ENCODE data around the gene CNGA3.
"Not testable (repeated sequence)": the region's sequence is repeated elsewhere in the genome, so short reads cannot be mapped to it uniquely, and the experiment has no call there.

The CNGA3 gene

DNA sequence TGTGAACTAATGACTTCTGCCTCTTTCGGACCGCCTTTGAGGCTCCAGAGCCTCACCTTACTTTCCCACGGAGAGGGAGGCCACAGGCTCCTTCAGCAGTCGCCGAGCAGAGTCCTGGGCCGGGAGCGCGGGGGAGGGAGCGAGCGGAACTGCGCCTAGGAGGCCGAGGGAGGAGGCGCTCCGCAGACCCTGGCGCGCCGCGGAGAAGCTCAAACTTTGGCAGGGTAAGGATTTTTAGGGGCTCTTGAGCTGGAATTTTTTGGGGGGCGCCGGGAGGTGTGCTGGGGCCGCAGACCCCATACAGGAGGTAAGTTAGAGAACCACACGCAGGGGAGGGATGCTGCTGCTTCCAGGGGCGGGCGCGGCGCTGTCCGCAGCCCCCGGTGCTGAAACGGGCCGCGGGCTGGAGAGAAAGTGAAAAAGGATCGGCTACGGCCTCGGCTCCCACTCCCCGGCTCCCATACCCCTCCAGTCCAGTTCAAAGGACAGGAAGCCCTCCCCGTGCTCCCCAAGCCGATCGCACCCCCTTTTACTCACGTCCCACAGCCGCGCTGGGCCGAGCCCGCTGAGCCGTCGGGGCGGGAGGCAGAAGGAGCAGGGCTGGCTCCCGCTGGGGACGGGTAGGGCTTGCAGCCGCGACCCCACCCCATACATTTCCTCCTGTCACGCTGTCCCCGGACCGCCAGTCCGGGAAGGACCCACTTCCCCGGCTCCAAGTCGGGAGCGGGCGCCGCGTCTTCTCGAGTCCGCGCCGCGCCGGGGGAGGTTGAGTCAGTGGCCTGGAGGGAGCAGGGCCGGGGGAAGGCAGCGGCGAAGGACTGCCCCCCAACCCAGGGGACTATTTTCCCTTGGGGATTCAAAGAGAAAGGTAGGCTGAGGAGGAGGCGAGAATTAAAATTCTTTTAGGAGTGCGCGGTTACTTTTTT lies at the start of gene CNGA3:
TSS of gene CNGA3 (plus strand) at position 146 of the 926 bp plus-strand sequence. CDS start 23,520 bp downstream, outside the sequence.
- DNase-seq (ENCODE audit: low read depth, low spot score), result no peak

DNA sequence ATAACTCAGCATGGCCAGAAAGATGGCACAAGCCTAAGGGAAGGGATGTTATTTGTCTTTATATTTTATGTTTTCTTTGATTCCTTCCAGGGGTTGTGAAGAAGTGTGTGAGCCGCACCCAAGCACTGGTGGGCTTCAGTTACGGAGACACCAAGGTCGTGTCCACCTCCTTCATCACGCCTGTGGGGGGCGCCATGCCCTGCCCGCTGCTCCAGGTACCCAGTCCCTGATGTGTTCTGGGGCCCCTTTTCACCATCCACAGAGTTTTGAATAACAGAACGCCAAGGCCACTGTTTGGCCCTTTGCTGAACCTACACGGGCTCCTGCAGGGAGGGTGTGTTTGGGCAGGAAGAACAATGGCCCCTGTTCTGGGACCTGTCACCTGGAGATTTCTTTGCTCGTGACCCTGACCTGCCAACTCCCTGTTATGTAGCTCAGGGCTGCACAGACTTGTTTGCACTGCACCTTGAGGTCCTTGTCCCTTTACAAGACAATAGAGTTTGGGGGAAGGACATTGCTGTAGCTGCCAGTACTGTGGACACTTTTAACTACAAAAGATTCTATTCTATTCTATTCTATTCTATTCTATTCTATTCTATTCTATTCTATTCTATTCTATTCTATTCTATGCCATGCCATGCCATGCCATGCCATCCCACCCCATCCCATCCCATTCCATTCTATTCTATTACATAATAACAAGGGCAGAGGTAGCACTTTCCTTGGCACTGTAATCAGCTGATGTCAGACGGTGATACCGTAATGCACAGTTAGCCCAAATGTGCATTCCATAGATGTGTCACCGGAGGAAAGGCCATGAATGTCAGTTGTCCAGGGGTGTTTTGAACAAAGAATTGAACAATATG lies 48.2 kb upstream of the CNGA3 start:
- DNase-seq (ENCODE audit: low read depth, low spot score), result no peak

DNA sequence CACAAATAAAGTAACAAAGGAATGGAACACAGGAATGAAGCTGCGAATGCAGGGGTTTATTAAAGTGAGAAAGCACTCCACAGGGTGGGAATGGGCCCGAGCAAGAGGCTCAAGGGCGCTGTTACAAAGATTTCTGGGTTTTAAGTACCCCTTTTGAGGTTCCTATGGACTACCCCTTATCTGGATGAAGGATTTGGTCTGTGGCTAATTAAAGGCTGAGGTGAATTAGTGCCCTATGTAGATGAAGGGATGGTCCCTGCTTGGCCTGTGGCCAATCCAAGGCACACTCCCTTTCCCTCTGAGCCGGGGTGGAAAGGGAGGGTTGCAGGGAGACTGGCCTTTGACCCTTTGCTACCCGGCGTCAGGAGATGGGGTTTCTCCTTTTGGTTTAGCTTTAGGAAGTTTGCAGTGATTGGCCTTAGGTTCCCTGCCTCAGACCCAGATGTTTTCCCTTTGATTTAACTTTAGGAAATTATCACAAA lies 47.5 kb upstream of the CNGA3 start:
- no peak for DNase-seq (ENCODE audit: low read depth, low spot score)

DNA sequence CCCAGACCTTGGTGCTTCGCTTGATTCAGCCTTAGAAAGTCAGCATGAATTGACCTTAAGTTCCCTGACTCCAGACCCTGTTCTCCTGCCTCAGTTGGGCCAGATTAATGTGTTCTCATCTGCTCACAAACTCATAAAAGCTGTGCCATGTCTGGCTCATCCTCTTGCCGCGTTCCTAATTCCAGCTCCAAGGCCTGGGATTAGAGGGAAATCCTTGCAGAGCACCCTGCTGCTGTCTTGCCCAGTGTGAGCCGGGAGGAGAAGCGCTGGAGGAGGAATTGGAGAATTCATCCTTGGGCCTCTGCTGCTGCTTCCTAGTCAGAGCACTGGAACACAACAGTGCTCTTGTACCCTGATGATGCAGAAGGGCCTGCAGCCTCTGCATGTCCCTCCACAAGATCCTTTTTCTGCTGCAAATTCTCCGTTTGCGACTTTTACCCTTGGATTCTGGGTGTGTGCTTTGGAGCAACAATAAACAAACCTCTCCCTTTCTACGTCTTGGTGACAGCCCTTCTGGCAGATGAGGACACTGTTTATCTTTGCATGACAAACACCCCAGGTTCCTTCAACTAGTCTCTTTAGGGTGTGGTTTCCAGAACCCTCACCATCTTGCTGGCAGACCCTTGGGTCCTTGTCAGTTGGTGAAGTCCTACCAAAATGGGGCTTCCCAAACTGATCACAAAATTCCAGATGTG lies 46.9 kb upstream of the CNGA3 start:
- no peak for DNase-seq (ENCODE audit: low read depth, low spot score)

DNA sequence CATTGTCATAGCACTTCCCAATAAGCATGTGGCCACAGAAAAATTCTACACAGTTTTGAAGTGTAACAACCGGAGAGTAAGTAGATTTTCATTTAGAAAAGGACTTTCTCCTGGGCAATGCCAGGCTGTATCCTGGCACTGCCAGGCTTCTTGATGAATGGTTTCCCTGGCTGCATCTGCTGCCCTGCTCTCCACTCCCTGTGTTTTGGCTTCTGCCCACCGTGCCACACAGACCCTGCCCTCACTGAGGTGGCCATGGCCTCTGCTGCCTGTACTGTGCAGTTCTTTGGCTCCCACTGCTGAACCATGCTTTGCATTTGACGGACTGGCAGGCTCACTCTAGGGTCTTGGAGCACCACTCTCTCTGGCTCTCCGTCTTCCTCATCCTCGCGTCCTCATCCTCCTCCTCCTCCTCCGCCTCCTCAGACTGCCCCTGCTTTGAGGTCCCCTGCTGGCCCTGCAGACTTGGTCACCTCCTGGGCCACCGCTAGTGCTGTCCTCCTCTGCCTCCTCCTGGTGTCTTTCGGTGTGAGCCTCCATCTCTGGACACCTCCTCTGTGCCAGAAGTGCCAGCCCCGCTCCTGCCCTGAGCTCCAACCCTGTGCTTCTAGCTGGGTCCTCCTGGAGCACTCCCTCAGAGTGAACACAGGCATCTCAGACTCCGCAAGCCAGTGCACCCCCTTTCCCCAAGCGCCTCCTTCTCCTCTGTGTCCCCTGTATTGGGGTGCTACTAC lies 45.9 kb upstream of the CNGA3 start:
- DNase-seq (ENCODE audit: low read depth, low spot score), result no peak

DNA sequence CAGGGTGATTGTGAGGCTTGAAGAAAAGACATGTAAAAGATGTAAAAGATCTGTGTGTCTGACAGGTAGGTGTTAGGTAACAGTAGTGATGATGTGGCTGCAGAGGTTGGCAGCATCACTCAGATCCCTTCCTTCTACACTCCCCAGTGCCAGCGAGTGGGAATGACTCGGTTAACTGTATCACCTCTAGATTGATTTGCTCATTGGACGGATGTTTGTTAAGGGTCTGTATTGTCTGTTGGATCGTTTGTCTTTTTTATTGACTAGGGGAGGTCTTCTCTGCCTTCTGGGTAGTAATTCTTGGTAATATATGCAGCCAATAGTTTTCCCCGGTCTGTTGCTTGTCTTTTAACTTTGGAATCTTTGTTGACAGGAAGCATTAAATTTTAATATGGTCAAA lies 44.8 kb upstream of the CNGA3 start:
- no peak for DNase-seq (ENCODE audit: low read depth, low spot score)

DNA sequence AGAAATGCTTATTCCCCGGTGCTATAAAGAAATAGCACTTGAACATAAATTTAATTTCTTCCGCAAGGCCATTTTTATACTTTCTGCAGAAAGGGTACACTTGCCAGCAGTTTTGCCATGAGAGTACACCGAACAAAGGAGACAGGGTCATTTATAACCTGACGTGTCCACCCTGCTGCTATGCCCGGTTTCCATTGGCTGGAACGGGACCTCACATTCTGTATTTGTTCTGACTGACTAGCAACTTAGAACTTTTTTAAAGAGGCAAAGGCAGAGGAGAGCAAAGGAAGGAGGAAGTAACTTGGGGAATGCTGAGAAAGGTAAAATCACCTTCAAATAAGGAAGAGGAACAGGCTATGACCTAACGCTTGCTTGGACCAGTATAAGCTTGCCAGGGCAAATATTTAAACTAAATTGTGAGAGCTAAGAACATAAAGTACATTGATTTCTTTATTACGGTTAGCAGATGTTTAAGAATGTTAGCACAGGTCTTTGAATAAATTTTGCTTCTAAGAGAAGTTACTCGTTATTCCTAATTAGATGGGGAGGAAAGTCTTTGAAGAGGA lies 39.0 kb upstream of the CNGA3 start:
- DNase-seq (ENCODE audit: low read depth, low spot score), result not testable (repeated sequence)

DNA sequence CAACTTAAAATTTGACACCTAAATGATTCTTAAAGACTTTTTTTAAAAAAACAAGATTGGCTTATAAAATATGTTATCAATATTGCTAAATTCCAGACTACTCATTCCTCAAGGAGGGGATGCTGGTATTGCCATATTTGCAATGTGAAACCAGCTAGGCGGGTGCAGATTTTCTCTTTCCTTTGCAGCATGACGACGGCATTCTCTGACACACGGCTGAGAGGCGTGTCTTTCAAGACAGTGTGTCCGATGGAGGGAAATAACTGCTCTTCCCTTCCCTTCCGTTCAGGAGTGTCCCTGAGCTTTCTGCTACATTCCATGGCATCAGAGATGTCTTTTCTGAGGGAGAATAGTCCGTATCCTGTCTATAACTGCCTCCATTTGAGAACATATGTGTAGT lies 38.2 kb upstream of the CNGA3 start:
- no peak for DNase-seq (ENCODE audit: low read depth, low spot score)

DNA sequence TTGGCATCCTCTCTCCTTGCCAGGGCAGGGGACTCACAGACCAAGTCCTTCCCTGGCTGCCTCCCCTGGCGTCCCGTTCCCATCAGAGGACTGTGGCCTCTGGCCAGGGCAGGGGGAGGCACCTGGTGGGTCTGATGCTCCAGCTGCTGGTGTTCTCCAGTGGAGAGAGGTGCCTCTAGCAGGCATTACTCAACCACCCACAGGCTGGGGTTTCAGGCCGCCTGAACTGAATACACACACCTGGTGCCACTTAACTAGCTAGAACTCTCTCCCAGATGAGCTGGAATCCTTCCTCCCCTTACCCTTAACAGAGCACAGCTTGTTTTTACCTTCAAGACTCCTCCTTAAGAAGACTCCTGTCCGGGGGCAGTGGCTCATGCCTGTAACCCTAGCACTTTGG lies 37.7 kb upstream of the CNGA3 start:
- DNase-seq (ENCODE audit: low read depth, low spot score), result no peak

DNA sequence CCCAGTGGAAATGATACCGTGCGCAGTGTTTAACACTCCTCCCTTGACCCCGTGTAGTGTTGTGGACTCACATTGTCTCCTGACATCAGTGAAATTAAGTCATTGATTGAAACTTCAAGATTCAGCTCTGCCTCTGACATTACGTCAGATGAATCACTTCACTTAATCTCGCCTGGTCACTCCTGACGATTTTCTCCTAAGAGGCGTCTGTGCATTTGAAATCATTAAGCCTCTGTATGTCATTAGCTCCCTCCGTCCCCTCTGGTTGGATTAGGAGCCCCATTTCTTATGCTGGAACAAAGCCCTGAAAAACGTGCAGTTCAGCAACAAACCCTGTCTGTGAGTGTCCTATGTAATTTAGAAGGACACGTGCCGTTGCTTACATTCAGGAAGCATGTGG lies 36.7 kb upstream of the CNGA3 start:
- no peak for DNase-seq (ENCODE audit: low read depth, low spot score)

DNA sequence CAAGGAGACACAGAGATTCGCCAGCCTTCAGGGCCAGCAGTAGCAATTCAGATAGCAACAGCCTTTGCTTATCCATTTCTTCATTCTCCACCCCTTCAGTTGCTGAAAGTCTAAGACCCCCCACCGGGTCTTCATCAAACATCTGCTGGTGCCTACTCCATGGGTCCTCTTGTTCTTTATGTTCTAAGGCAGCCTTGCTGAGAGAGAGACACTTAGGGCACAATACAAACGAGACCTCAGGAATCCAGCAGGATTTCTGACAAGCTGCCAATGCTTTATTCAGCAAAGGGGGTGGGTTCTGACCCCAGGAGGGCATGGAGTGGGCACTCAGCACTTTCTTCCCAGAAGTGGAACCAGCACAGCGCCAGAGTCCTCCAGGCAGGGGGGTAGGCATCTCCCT lies 36.2 kb upstream of the CNGA3 start:
- no peak for DNase-seq (ENCODE audit: low read depth, low spot score)

DNA sequence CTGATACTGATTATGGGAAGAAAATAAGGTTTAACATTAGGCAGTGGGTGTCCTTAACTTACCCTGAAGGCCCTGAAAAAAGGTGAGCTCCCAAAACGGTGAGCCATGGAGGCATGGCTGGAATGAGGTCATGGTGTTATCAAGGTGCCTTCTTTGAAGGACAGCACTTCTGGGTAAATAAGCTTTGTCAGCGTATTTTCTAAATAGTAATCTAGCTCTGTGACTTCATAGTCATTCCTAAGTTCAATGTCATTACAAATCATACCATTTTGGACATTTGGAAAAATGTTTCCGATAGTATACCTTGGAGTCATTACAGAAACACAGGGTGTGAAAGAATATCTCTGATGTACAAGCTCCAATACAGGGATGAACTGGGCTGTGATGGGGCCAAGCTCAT lies 35.2 kb upstream of the CNGA3 start:
- no peak for DNase-seq (ENCODE audit: low read depth, low spot score)

DNA sequence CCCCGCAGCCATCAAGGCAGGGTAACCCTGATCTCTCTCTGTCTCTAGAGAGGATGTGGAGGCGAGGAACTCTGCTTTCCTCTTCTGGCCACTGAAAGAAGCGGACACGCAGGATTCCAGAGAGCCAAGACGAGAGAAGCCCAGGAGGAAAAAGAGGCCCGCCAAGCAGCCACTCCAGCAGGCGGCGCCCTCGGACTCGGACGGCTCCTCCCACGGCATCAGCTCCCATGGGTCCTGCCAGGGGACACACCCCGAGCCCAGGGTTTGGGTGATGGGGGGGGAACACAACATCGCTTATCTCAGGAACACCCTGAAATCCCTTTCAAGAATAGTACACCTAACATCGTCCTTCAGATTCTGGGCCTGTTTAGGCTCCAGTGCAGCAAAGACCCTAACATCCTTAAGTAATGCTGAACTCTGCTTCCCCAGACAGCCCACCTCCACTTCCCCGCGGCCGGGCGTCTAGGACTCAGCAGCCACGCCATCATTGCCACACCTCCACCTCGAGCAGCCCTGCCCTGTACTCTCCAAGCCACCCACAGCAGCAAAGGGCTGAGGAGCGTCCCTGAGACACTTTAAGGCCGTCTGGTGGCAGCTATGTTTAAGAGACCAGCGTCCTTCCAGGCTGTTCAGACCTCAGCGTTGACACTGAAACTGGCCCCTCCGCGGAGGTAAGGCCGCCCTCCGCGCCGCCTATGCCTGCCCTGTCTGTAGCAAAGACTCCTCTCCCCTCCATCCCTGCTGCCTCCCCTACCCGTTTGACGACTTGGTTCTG lies 34.3 kb upstream of the CNGA3 start:
- DNase-seq (ENCODE audit: low read depth, low spot score), result no peak

DNA sequence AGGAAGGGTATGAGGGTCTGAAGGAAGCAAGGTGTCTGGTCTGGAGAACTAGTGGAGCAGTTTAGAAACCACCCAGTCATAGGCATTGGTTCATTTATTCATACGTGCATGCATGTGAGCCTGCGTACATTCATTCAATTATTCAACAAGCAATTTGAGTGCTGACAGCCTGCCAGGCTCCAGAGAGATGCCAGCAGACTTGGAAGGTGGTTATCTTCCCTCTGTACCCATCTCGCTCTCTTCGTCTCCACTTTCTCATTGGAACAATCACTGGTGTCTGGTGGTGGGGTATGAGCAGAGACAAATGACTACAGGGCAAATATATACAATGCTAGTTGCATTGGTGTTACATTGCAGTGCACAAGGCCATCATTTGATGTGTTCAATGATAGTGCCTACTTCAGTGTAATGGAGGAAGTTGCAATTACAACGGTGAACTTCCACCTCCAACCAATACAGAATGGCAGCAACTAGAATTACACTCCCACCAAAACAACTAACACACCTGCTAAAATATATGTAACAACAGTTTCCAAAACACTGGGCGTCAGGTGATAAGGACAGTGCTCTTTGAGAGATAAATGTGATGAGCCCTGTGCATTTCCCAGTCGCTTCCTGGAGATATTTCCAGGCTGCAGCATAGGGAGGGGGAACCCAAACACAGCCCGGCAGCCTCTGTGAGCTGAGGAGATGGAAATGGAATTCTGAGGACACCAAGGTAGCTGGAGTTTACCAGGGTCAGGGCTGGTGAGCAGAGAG lies 32.6 kb upstream of the CNGA3 start:
- DNase-seq (ENCODE audit: low read depth, low spot score), result no peak

DNA sequence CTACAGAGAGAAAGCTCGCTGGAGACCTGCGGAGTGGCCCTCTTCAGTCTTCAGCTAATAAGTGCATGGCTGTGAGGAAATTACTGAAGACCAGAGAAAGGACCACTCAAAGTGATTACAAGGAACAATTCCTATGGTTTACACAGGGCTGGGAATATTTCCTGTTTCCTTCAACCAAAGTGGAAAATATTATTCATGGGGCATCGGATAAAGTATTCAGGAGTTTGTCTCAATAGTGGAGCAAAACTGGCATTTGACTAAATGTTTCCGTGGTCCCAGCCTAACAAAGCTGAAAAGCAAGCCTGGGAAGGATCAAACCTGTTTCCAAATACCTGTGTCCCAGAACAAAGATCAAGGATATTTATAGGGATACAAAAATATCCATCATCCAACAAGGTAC lies 32.0 kb upstream of the CNGA3 start:
- no peak for DNase-seq (ENCODE audit: low read depth, low spot score)

DNA sequence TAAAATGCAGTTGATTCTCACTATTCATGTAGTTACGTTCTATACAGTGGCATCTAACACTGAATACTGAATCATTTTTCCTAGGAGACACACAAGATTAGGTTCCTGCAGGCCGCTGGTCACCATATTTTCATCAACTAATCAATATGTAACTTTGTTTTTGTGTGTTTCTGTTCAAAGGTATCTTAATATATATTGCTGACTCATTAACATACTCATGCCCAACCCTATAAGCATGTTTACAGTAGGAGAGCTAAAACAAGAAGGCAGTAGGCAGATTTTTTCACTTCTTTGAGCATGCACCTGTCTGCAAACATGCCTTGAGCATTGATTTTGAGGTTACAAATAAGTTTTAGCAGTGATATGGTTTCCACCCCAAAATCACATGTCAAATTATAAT lies 30.3 kb upstream of the CNGA3 start:
- no peak for DNase-seq (ENCODE audit: low read depth, low spot score)

DNA sequence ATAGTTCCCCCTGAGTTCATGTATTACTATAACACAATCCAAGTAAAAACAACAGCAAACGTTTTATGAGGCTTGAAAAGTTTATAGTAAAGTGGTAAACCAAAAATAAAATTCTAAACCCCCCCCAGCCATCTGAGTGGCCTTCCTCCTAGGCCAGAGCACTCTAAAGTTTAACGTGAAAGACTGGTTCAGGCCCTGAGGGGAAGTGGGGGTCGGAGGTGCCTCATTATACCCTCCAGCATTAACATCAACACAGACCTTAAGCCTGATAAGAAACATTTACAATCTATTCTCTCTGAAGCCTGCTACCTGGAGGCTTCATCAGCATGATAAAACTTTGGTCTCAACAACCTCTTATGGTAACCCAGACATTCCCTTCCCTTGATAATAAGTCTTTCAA lies 29.0 kb upstream of the CNGA3 start:
- DNase-seq (ENCODE audit: low read depth, low spot score), result no peak

DNA sequence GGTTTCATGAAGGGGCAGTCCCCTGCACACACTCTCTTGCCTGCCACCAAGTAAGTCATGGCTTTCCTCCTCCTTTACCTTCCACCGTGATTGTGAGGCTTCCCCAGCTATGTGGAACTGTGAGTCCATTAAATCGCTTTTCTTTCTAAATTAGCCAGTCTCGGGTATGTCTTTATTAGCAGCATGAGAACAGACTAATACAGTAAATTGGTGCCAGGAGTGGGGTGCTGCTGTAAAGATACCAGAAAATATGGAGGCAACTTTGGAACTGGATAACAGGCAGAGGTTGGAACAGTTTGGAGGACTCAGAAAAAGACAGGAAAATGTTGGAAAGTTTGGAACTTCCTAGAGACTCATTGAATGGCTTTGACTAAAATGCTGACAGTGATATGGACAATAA lies 26.1 kb upstream of the CNGA3 start:
- not testable (repeated sequence) for DNase-seq (ENCODE audit: low read depth, low spot score)

DNA sequence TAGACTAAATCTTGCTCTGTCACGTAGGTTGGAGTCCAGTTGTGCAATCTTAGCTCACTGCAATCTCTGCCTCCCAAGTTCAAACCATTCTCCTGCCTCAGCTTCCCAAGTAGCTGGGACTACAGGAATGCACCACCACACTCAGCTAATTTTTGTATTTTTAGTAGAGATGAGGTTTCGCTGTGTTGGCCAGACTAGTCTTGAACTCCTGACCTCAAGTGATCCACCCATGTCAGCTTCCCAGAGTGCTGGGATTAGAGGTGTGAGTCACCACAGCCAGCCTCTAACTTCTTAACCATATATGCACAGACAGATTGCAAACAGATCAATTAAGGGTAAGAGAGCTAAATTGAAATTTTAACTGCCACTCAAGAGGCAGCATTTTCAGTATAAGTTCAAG lies 22.1 kb upstream of the CNGA3 start:
- no peak for DNase-seq (ENCODE audit: low read depth, low spot score)

Measured in brain pericyte (primary cell).